OCI-M1 (cell line): ENCODE measurements around the gene GPR39.

Experiments
- DNase-seq: peaks from one replicate; lab custom pipeline; 2025; lab: John Stamatoyannopoulos, UW

Gene GPR39

DNA sequence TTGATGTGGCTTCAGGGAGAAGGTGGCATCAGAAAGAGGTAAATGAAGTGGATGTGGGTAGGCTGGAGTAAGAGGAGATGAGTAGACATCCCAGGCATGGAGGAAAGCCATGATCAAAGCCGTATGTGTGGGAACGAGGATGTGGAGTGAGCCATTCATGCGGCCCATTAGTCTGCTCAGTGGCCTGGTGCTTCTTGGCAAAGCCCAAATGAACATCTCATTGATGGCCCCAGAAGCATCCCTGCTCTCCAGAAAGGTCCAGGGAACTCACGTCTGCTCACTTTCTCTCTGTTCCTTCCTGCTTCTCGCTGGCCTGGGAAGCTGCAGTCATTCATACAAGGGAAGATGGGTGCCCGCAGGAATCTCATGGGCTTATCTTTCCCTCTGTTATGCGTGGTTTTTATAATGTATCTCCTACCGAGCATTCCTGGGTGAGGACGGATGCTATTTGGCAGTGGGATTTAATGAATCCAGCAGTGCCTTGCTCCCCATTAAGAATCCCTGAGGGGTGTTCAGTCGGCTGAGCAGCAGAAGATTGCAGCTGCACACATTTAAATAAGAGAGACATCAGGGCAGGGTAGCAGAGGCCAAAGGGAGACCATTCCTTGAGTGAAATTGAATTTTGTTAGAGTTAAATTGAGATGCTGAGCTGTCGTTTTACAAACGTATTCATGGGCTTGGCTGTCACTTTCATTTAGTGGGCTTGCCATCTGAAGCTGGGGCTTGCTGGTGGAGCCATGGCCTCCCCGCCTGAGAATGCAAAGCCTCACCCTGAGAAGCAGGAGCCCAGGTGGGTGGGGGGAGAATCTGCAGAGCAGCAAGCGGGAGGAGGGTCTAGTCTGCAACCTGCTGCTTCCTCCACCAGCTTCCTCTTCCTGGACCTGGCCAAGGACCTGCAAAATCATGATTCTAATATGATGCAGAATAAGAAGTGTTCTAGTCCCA is 188.9 kb downstream of the GPR39 start:
- no peak for DNase-seq

DNA sequence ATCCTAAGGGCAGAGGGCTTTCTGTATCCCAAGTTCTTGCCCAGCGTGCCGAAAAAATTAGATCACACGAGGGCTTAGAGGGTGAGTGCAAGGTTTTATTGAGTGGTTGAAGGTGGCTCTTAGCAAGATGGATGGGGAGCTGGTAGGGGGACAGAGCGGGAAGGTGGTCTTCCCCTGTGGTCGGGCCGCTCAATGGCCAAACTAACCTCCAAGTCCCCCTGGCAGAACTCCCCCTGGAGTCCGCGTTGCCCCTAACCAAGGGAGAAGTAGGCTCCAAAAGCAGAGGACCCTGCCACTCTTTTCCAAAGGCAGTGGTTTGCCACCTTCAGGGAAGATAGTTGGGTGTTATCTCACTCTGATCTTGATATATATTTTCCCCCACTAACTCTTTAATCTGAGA is 190.0 kb downstream of the GPR39 start:
- DNase-seq: no peak

DNA sequence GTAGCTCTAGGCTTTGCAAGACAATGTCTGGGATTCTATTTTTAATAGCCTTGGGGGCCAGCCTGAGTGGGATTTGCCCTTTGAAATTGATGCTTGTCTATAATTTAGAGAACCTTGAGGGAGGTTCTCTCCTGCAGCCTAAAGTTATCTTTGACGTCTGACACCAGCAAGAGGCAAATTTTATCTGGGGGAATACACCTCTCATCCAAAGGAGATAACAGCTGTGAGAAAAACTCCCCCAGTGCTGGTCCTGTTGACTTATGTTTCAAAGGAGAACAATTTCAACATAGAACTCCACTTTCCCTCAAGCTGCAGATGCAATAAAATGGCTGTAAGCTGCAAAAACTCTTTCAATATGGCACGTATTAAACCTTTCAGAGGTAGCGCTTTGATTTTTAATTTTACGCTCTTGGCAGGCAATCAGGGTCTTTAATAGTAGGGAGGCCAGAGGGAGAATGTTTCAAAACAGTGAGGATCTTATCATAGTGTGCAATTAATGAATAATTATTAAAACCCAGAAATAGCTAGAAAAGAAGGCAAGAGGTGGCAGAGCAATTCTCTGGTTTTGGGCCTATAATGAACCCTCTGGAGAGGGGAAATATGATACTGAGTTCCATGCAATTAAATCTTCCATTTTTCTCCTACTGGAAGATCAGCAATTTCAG is 191.0 kb downstream of the GPR39 start:
- no peak for DNase-seq

DNA sequence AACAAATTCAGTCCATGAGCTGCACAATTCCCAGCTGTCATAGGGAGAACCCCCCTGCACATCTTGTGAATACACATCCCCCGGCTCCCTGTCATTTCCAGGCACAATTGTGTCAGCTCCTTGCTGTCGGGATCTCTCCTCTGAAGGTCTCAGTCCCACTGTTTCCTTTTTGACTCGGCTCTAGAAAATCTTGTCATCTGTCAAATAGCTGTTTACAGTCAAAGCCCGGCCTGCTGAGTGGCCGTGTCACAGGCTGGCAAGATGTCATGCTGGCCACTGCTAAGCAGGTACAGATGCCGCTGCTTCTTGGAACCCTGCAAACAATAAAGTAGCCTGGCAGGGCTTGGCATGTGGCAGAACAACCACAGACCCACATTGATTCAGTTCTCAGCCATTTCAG is 191.7 kb downstream of the GPR39 start:
- no peak for DNase-seq

DNA sequence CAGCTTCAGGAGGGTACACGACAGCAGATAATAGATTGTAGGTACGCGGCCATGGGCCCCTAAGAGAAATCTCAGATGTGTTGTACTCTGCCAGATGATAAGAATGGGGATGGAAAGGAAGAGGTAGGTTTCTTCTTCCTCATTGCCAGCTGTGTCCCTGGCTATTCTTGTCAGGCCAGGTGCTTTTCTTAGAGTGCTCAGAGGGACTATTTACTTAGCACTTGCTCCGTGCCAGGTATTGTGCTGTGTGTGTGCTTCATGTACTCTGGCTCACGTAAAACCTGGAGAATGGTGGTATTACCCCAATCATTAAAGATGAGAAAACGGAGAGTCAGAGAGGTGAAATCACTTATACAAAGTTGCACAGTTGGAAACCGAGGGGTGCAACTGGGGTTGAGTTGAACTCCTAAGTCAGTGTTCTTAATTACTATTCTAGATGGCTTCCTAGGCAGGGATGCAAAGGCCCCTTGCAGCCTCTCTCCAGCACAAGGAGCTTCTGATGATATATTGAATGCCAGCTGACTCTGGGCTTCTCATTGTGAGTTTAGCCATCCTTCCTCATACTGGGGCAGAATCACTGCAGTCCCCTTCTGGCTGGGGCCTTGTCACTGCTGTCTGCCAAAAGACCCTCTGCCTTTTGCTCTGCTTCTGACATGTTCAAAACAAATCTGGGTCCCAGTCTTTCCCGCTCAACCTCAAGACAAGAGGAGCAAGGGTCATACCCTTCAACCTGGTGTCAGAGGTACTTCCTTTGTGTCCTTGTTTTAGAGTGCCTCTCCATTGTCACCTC is 192.7 kb downstream of the GPR39 start:
- no peak for DNase-seq

DNA sequence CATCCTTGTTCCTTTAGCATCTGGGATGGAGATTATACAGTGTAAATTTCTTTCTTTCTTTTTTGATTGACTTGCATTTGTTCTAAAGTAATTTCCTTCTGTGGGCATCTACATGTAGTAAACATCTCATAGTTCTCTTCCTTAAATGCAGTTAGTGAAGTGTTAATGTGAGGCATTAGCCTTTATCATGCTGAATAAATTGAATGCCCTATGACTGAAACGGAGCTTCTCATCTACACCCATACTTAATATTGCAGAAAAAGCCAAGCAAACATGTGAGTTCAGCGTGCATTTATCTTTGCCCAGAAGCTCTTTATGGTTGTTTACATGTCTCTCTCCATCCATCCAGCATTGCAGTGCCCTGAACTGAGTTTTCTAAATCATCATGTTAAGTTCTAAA is 195.1 kb downstream of the GPR39 start:
- DNase-seq: no peak

DNA sequence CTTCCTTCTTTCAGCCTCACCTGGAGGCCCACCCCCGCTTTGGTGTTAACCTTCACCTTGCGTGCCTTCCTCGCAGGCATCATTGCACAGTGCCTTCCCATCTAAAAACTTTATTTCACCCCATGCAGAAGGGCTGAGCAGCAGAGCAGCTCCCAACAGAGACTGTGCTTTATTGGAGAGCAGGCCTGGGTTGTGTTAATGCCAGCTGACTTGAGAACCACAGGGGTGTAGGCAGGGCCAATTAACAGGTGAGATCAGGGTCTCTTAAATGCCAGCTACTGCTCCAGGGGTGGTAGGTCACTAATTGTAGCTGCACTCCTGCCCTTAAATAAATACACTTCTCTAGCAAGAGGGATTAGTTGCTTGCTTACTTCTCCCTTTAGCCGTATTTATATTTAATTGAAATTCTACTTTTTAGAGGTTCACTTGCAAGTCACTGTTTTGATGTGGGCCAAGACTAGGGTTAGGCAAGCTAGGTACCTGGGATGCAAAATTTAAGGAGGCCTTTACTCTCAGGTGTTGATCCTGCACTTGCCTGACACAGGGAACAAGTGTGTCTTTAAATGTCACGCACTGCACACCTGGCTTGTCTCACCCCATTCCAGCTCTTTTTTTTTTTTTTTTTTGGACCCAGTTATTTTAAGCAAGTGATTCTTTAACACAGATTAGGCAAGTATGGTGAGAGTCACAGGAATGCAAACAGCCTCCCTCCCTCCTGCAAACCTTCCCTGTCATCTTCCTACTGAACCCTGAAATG is 198.9 kb downstream of the GPR39 start:
- no peak for DNase-seq

DNA sequence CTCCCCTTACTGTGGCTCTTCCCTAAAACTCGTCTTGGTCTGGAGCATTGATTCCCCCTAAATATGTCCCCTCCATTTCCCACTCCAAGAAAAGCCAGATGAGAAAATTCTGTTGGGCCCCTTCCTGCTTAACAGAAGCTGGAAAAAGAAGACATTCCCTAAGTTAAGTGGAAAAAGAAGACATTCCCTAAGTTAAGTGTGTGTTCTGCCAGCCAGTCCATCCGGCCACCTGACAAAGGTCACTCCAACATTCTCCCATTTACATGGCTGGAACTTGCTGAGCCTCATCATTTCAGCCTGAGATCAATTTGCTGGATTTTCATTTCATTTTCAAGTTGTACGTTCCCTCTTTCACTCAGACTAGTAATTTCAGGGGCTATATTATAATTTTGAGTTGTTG is 201.4 kb downstream of the GPR39 start:
- DNase-seq: no peak

DNA sequence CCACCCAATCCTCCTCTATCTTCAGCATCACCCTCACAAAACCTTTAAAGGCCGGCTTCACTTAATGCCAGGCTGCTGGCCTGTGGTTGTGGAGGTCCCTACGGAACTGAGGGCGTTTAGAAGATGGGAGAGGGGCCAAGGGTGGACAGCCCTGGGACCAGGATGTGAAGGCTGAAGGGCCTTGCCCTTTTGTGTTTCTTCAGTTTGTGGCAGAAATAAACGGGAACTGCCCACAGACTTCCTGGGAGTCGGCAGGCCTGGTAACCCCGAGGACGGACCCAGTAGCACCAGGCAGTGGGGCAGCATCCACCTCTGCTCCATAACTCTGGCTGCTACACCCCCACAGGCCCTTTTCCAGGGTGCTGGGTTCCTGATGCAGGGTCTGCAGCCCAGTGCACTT is 202.1 kb downstream of the GPR39 start:
- no peak for DNase-seq

DNA sequence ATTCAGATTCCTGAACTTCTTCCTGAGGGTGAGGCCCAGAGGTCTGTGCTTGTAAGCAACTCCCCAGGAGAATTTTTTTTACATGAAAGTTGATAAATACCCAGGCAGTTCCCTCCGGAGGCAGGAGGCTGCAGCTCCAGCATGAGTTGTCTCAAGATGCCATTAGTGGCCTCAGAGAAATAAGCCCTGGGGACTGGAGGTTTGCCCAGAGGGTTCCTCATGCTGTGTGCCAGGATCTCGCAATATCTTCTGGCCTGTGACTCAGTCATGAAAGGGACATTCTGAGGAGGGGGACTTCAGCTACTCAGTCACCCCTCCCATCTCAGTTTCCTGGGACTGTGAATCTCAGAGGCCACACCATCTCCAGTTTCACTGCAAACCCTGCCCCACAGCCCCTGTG is 203.5 kb downstream of the GPR39 start:
- DNase-seq: no peak

DNA sequence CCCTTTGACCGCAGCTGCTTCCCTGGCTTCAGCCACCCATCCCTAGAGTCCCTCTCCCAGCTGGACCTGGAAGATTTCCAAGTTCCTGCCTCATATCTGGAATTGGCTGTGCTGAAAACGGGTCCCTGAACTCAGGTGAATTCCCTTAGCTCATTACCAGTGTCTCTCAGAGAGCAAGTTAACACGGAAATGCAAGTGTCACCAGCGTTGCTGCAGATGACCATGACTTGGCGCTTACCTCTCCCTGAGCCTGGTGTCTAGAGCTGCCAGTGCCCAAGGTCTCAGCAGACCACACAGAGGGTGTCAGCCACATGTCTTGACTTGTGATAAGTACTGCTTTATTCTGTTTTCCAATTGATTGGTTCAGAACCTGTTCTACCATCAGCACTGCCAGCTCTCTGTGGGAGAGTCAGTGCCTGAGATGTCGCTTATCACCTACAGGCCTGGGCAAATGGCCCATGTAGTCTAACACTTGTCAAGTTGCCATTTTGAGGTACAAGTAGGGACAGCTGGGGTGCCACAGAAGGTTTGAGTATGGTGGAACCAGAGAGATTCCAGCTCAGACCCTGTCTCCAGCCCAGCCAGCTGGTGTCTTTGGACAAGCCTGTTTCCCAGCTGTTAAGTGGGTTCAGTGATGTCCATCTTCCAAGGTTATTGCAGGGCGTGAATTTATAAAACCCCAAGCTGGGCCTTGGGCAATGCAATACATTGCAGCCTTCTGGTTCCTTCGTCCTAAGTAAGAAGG is 204.7 kb downstream of the GPR39 start:
- DNase-seq: no peak

DNA sequence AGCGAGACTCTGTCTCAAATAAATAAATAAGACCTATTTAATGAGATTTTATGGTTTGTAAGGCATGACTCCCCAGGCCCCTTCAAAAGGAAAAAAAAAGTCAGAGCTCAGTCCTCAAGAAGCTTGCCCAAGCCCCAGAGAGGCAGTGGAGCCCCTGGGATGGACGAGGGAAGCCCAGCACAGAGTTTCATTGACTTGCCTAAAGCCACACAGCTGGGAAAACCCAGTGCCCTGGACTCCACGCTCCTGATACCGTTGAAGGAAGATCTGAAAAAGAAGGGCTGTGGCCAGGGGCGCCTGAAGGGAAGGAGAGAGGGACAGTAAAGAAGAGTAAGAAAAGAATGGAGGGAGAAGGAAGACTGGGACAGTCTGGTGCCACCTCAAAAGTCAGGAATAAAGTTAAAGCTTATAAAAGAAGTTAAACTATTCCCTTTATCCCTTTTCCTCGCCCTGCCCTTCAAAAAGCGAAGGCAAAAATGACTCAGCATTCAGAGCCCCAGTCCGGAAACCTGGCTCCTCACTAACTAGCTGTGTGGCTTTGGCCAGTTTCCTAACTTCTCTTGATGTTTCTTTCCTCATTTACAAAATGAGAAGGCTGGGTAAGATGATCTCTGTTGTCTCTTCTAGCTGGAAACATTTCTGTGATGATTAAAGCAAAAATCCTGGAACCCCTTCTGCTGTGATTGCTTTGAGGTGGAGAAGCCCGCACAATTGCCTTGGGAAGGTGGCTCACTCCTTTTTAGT is 206.7 kb downstream of the GPR39 start:
- peak; percentile 5 for DNase-seq

DNA sequence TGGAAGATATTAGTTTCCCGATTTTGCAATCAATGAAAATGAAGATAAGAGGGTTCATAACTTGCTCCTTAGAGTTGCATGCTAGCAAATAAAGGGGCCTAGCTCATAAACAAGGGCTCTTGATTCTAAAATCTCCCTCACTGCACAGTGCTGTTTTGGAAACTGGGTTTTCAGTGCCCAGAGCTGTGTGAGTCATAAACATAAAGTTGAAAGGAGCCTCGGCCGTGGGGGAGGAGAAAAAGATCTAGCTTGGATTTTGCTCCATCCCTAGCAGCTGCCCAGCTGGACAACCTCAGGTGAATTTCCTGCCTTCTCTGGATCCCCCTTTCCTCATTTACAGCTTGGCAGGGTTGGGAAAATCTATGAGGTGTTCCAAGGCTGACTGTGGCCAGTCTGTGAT is 210.9 kb downstream of the GPR39 start:
- DNase-seq: no peak

DNA sequence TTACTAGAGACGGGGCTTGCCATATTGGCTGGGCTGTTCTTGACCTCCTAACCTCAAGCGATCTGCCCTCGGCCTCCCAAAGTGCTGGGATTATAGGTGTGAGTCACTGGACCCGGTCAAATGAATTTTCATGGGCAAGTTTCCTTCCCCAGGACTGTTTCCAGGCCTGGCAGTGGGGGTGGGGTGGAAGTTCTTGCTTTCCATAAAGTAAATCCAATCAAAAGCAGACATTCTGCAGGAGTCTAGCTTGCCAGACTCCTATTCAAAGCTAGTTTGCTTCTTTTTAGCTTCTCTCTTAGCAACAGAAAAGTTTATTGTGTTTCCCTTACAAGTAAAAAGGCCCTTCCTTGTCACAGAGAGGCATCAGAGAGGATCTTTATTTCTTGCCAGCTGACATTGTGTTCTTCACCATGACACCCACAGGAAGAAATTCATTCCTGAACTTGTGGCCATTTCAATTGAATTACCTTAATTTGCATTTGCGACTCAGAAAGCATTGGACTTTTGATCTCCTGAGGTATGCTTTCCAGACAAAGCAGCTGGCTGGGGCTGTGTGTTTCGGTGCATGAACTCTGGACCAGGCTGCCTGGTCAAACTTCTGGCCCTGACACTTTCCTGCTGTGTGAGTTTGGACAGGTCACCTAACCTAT is 215.5 kb downstream of the GPR39 start:
- no peak for DNase-seq

DNA sequence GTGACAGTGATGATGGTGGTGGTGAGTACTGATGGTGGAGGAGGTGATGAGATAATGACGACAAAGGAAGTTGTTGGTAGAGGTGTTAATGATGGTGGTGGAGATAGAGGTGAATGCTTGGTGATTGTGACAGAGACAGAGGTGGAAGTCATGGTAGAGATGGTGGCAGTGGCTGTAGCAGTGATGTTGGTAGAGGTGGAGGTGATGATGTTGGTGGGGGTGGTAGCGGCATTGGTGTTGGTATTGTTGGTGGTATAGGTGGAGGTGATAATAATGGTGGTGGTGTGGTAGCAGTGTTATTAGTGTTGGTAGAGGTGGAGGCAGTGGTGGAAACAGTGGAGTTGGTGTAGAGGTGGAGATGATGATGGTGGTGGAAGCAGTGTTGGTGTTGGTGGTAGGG is 217.0 kb downstream of the GPR39 start:
- DNase-seq: no peak

DNA sequence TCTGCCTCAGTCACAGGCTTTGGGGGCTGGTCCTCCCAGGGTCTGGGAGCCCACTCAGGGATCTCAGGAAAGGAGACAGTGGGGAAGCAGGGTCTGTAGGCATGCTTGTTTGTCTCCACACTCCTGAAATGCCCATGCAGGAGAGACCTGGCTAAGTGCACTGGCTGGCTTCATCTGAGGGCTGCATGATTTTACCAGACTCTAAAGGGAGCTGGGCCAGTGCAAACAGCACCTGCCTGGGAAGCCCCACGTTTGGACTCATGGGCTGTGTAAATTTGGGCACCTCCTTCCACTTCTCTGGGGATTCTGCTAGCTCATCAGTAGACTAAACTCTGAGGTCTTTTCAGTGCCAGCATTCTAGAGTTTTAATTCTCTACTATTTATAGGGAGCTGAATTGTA is 219.7 kb downstream of the GPR39 start:
- no peak for DNase-seq

DNA sequence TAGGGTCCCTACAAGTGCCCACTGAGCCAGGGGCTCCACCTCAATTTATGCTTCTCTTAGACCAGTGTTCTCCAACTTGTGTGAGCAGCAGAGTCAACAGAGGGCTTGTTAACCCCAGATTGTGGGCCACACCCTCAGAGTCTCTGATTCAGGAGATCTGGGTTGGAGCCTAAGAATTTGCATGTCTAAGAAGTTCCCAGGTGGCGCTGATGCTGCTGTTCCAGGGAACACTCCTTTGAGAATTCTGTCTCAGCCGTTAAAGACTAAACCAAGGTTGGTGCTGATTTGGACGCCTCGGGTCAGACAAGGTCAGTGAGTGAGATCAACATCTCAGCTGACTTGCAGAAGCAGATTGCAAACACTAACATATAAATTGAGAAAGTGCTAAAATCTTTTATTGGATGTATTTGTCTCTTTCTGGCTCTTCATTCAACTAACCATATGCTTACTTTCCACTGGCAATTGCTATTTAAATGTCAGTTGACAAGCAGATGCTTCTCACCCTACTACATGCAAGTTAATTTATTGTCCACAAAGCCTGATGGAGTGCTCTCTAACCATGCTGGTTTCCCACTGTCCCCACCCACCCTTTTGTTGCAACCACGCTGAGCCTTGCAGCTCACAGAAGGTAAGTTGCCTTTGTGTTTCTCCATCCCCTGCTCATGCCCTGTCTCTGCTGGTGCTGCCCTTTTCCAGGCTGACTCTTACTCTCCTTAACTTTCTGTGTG is 221.9 kb downstream of the GPR39 start:
- no peak for DNase-seq

DNA sequence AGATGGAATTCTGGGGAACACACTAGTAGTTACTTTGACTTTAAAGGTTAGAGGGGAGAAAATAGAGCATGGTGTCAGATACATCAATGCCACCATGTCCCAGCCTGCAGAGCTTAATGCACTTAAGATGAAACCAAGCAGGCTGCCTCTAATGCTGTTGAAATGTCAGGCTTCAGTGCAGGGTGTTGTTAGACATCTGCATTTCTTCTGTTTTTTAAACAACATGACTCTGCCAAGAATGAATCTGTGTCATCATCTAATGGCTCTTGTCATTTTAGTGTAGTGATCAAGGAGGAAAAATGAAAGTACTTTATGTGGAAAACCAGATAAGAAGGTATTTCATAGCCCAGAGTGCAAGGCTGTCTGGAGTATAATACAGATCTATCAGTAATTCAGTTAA is 223.5 kb downstream of the GPR39 start:
- DNase-seq: no peak

DNA sequence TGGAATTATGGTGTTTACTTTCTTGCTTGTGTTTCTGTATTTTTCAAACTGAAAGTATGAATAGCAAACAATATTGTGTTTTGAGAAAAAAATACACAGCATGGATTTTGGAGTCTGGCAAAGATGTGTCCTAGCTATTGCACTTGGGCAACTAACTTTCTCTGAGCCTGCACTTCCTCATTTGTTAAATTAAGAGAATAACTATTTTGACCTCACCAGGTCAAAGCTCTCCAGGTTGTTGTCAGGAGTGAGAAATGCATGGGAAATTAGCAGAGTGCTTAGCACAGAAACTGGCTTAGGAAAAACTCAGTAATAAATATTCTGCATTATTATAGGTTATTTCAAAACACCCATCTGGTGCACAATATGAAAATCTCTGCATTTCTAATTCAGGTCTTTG is 225.2 kb downstream of the GPR39 start:
- no peak for DNase-seq
